Activated T-cell treated with anti-CD3 and anti-CD28 coated beads, Interleukin-2, amount 50 U/mL, for 24 hours (primary cell): ENCODE results near the gene FYTTD1.
A peak's percentile ranks its signal among the peaks of the same experiment; 100 is the strongest.
"Not testable (repeated sequence)": the region's sequence is repeated elsewhere in the genome, so short reads cannot be mapped to it uniquely, and the experiment has no call there.

ENCODE experiments used
- DNase-seq: peaks from one replicate; pipeline ENCODE4 v3.0.0-alpha.2; 2020
- H3K27ac Mint-ChIP-seq: 2 replicates; pipeline ENCODE4 v1.8.0; 2020; ENCODE audit warnings: mild to moderate bottlenecking, mixed read lengths
- H3K27me3 Mint-ChIP-seq: 2 replicates; pipeline ENCODE4 v1.8.0; 2020; ENCODE audit warnings: mixed read lengths
- H3K36me3 Mint-ChIP-seq: 2 replicates; pipeline ENCODE4 v1.8.0; 2020; ENCODE audit warnings: low read depth, mixed read lengths
- H3K4me1 Mint-ChIP-seq: 2 replicates; pipeline ENCODE4 v1.8.0; 2020; ENCODE audit warnings: low read depth, mixed read lengths
- H3K4me3 Mint-ChIP-seq: 2 replicates; pipeline ENCODE4 v1.8.0; 2020; ENCODE audit warnings: mild to moderate bottlenecking, moderate library complexity, mixed read lengths
- H3K9me3 Mint-ChIP-seq: 2 replicates; pipeline ENCODE4 v1.8.0; 2020; ENCODE audit warnings: mixed read lengths

The FYTTD1 gene

DNA sequence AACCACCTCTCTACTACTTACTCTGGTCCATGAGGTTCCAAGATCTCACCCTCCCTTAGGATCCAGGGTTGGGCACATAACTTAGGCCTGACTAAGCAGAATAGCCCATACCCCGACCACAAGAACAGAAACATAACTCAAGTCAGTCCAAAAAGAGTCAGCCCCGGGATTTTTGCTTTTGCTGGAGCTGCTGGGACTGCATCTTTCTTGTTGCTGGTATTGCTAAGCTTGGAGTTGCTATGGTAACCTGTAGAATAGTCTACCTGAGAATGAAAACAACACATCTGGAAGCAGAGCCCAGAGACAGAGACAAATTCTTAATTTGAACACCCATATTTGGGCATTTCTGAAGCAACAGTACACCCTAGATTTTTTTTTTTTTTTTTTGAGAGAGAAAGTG is 19.5 kb upstream of the FYTTD1 start:
- Mint-ChIP-seq H3K27ac (no peak overlapping the region), H3K9me3 (no peaks in the 10 kb centered on the region), H3K27me3 (no peaks in the 10 kb centered on the region), H3K4me3 (no peak overlapping the region), H3K4me1 (peaks cover 35% of the 10 kb centered on the region), H3K36me3 (peaks cover 12% of the 10 kb centered on the region)
- DNase-seq, result no peak

- Mint-ChIP-seq H3K4me1 (peaks cover 40% of the 10 kb centered on the region), H3K36me3 (peaks cover 12% of the 10 kb centered on the region)
- not testable (repeated sequence) for H3K9me3 Mint-ChIP-seq, H3K27me3 Mint-ChIP-seq, H3K4me3 Mint-ChIP-seq, H3K27ac Mint-ChIP-seq, DNase-seq
Observed at GRCh38 chr3:197730770-197731169, 18.9 kb upstream of the FYTTD1 start.

GRCh38 chr3:197731483-197731882 is 18.2 kb upstream of the FYTTD1 start:
- H3K9me3 Mint-ChIP-seq, DNase-seq, H3K4me3 Mint-ChIP-seq, H3K27ac Mint-ChIP-seq, H3K27me3 Mint-ChIP-seq: not testable (repeated sequence)
- peaks cover 17% of the 10 kb centered on the region for H3K36me3 Mint-ChIP-seq
- H3K4me1 Mint-ChIP-seq, result peaks cover 43% of the 10 kb centered on the region

DNA sequence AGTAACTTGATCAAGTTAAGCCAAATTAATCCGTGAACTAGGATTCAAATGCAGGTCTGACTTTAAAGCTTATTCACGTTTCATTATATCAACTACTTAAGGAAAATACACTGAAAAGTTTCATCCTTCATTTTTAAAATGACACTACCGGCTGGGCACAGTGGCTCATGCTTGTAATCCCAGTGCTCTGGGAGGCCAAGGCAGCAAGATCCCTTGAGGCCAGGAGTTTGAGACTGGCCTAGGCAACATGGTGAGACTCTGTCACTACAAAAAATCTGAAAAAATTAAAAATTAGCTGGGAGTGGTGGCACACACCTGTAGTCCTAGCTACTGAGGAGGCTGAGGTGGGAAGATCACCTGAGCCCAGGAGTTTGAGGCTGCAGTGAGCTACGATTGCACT is 16.6 kb upstream of the FYTTD1 start:
- no peak for DNase-seq
- Mint-ChIP-seq H3K36me3 (peaks cover 20% of the 10 kb centered on the region), H3K4me1 (peaks cover 52% of the 10 kb centered on the region), H3K27me3 (no peaks in the 10 kb centered on the region), H3K9me3 (no peaks in the 10 kb centered on the region), H3K27ac (no peak overlapping the region), H3K4me3 (no peak overlapping the region)

DNA sequence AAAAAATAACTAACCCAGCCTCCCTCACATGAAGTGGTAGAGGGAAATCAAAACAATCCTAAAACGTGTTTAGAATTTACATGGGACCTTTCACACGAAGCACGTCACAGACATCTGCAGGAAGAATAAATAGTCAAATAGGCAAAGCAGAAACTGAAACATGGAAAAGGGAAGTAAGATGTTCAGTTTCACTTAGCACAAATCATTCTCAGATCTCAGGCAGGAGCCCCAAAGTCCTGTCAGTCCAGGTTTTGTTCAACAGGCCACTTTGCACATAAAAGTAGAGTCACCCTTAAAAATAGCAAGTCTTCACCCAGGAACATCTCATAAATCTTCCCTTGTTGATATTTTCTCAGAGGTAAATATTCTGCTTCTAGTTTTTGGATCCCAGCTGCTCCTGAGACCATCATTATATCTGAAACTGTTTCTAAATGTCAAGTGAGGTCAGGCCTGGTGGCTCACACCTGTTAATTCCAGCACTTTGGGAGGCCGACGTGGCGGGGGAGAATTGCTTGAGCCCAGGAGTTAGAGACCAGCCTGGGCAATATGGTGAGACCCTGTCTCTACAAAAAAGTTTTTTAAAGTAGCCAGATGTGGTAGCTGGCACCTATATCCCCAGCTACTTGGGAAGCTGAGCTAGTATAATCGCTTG is 14.9 kb upstream of the FYTTD1 start:
- peak overlapping the region; percentile 89 for H3K4me3 Mint-ChIP-seq

DNA sequence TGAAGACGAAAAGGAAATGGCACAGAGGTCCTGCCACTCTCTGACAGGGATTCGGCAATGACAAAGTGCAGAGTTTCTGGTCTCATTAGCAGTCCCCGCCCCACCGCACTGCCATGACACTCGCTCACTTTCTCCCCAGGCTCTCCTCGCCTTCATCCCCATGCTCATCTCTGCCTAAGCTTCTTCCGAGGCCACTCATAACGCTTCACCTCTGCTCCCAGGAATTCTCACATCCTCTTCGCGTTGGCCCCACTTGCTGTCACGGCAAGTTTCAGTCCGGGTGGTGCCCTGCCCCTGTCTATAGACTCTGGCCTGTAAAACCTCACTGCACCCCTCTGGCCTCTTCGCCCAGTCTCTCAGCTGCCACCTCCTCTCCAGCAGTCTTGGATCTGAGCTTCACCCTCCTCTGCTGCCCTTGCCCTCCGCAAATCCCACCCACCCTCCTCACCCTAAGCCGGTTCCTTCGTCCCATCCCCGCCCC is 13.6 kb upstream of the FYTTD1 start:
- no peaks in the 10 kb centered on the region for H3K9me3 Mint-ChIP-seq
- peak overlapping the region; percentile 89 for H3K4me3 Mint-ChIP-seq
- DNase-seq, result peak; percentile 71
- H3K36me3 Mint-ChIP-seq, result peaks cover 20% of the 10 kb centered on the region
- peak overlapping the region; percentile 96 for H3K27ac Mint-ChIP-seq
- no peaks in the 10 kb centered on the region for H3K27me3 Mint-ChIP-seq
- H3K4me1 Mint-ChIP-seq, result peaks cover 39% of the 10 kb centered on the region

More for the DNA sequence above, 14.9 kb upstream of the FYTTD1 start:
- H3K9me3 Mint-ChIP-seq, result no peaks in the 10 kb centered on the region
- H3K27ac Mint-ChIP-seq, result peak overlapping the region; percentile 60
- DNase-seq, result no peak
- H3K27me3 Mint-ChIP-seq, result no peaks in the 10 kb centered on the region
- peaks cover 20% of the 10 kb centered on the region for H3K36me3 Mint-ChIP-seq
- peaks cover 47% of the 10 kb centered on the region for H3K4me1 Mint-ChIP-seq

DNA sequence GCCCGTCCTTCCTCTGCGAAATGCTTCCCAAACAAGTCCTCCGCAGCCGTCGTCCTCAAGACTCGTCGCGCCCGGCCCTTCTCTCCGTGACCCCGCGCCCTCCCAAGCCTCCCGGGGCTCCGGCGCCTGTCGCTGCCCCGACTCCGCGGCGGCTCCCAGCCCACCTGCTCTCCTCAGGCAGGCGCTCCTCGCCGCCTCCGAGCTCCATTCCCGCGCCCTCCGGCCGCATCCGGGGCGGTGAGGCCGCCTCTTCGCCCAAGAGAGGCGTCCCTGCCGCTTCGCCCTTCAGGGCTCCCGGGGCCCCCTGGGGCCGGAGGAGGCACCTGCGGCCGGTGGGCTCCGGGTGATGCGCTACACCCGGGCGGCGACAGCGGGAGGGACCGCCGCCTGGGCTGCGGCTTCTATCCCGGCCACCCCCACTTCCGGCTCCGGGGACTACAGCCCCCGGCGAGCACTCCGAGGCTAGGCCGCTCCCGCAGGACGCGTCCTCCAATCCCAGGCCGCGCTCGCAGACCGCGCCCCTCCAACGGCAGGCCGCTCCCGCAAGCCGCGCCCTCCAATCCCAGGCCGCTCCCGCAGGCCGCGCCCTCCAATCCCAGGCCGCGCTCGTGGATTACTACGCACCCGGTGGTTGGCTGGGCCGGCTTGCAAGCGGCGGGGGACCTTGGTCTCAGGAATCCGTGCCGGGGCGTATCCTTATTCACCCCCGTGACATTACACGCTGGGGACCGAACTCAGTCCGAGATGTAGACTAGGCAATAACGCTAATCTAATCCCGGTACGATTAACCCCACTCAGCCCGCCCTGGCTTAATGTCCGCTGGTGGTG is 13.0 kb upstream of the FYTTD1 start, which contains the start of gene RUBCN:
Gene RUBCN, minus strand, starts transcription at position 414 of the 828 bp plus-strand sequence. Its CDS starts 185 bp downstream, at position 229.
- H3K4me1 Mint-ChIP-seq, result peaks cover 37% of the 10 kb centered on the region
- peaks cover 20% of the 10 kb centered on the region for H3K36me3 Mint-ChIP-seq
- H3K9me3 Mint-ChIP-seq, result no peaks in the 10 kb centered on the region
- H3K4me3 Mint-ChIP-seq, result peak within 1 kb of the TSS; percentile 89
- no peaks in the 10 kb centered on the region for H3K27me3 Mint-ChIP-seq
- peak within 1 kb of the TSS; percentile 96 for H3K27ac Mint-ChIP-seq
- DNase-seq, result peak; percentile 94

- no peaks in the 10 kb centered on the region for H3K9me3 Mint-ChIP-seq
- no peak for DNase-seq
- peak overlapping the region; percentile 89 for H3K4me3 Mint-ChIP-seq
- H3K4me1 Mint-ChIP-seq, result peaks cover 34% of the 10 kb centered on the region
- peaks cover 20% of the 10 kb centered on the region for H3K36me3 Mint-ChIP-seq
- no peaks in the 10 kb centered on the region for H3K27me3 Mint-ChIP-seq
- H3K27ac Mint-ChIP-seq, result peak overlapping the region; percentile 91
Observed at GRCh38 chr3:197737319-197737649, 12.4 kb upstream of the FYTTD1 start.

DNA sequence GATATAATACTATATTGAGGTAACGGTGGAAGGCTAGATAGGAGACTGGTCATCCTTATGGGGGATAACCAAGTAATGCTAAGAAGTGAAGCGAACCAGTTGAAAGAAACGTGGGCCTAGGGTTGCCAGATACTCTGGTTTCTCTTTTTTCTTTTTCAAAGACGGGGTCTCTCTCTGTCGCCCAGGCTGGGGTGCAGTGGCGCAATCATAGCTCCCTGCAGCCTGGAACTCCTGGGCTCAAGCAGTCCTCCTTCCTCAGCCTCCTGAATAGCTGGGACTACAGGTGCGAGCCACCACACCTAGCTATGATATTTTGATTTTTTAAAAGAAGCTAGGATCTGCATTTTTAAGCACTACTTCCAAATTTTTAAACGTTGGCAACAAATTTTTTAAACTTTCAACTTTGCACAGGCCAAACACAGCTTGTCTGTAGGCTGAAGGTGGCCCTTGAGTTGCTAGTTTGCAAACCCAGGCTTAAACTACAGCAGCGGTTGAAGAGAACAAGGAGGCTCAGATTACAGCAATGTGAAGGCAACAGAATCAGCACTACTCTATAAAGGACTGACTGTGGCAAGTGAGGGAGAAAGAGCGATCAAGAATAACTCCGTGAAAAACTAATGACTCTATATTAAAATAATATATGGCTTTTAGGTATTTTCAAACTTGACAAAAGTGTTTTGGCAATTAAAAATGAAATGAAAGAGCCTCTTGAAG is 11.8 kb upstream of the FYTTD1 start:
- Mint-ChIP-seq H3K4me1 (peaks cover 34% of the 10 kb centered on the region), H3K4me3 (peak overlapping the region; percentile 89), H3K27me3 (no peaks in the 10 kb centered on the region), H3K9me3 (no peaks in the 10 kb centered on the region), H3K27ac (peak overlapping the region; percentile 91), H3K36me3 (peaks cover 20% of the 10 kb centered on the region)
- DNase-seq, result no peak

DNA sequence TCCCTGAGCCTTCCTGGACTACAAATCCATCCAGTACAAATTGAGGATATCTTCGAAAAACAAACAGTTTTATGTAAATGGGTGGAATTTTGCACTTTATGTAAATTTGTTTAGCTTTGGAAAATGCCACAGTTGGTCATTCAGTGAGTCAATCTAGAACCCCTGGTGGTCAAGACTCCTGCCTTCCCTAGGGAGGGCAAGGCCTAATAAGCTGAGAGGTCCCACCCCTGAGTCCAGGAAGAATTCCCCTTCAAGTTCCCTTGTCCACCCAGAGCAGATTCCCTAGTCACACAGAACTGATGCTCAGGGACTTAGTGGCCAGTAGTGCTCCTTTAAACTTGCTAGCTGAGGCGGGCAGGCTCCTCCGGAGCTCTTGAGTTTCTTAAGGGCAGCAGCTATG is 6.9 kb upstream of the FYTTD1 start:
- Mint-ChIP-seq H3K27ac (no peak overlapping the region), H3K4me3 (no peak overlapping the region), H3K27me3 (no peaks in the 10 kb centered on the region), H3K9me3 (no peaks in the 10 kb centered on the region), H3K36me3 (no peaks in the 10 kb centered on the region), H3K4me1 (peaks cover 2% of the 10 kb centered on the region)
- DNase-seq, result no peak

DNA sequence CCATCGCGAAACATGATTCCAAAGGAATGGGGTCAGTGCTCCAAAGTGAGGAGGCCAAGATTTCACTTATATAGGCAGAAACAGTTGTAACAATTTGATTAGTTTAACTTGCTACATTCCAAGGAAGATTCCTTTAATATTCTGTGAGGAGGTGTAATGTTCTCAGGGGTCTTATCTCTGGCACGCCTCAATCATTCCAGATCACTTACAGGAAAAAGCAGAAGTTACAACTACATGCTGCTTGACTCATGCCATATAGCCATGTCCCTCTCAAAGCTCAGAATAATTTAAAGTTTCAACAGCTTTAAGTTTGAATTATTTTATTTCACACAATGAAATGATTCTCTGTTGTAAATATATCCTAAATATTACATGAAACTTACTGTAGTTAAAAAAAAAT is 3.5 kb upstream of the FYTTD1 start:
- peaks cover 12% of the 10 kb centered on the region for H3K36me3 Mint-ChIP-seq
- no peak overlapping the region for H3K4me3 Mint-ChIP-seq
- H3K27ac Mint-ChIP-seq, result no peak overlapping the region
- no peaks in the 10 kb centered on the region for H3K9me3 Mint-ChIP-seq
- DNase-seq, result no peak
- H3K27me3 Mint-ChIP-seq, result no peaks in the 10 kb centered on the region
- peaks cover 17% of the 10 kb centered on the region for H3K4me1 Mint-ChIP-seq

GRCh38 chr3:197746801-197747237 is 2.9 kb upstream of the FYTTD1 start:
- no peaks in the 10 kb centered on the region for H3K27me3 Mint-ChIP-seq
- DNase-seq, result no peak
- no peak overlapping the region for H3K27ac Mint-ChIP-seq
- no peak overlapping the region for H3K4me3 Mint-ChIP-seq
- no peaks in the 10 kb centered on the region for H3K9me3 Mint-ChIP-seq
- peaks cover 12% of the 10 kb centered on the region for H3K36me3 Mint-ChIP-seq
- H3K4me1 Mint-ChIP-seq, result peaks cover 22% of the 10 kb centered on the region

- Mint-ChIP-seq H3K36me3 (peaks cover 12% of the 10 kb centered on the region), H3K27me3 (no peaks in the 10 kb centered on the region)
Observed at GRCh38 chr3:197748597-197749314, 927 bp upstream of the FYTTD1 start.

DNA sequence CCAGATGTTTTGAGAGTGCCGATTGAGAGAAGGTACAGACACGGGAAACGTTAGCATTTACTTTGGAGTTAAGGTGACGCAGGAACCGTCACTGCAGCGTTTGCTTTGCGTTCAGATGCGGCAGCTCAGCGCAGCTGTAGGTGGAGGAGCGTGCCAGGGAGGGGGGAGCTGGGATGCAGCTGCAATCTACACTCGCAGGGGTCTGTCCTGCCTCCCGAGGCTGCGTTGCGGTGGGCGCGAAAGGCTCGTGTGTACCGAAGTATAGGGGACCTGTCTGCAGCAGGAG is 425 bp upstream of the FYTTD1 start:
- no peak for DNase-seq
- peaks cover 40% of the 10 kb centered on the region for H3K4me1 Mint-ChIP-seq
- H3K27me3 Mint-ChIP-seq, result no peaks in the 10 kb centered on the region

More at GRCh38 chr3:197748597-197749314, 927 bp upstream of the FYTTD1 start:
- peak overlapping the region; percentile 93 for H3K27ac Mint-ChIP-seq
- DNase-seq, result no peak
- H3K9me3 Mint-ChIP-seq, result no peaks in the 10 kb centered on the region
- peaks cover 35% of the 10 kb centered on the region for H3K4me1 Mint-ChIP-seq
- H3K4me3 Mint-ChIP-seq, result peak overlapping the region; percentile 88

More for the DNA sequence above, 425 bp upstream of the FYTTD1 start:
- H3K36me3 Mint-ChIP-seq, result peaks cover 12% of the 10 kb centered on the region
- H3K4me3 Mint-ChIP-seq, result peak overlapping the region; percentile 88
- H3K27ac Mint-ChIP-seq, result peak overlapping the region; percentile 93
- no peaks in the 10 kb centered on the region for H3K9me3 Mint-ChIP-seq
